Measurements from ENCODE around the gene TMEM95.
"Not testable (repeated sequence)": the region's sequence is repeated elsewhere in the genome, so short reads cannot be mapped to it uniquely, and the experiment has no call there.

TMEM95 gene

GRCh38 chr17:7361906-7362305, 7.0 kb downstream of the TMEM95 start:
- DNase-seq: no peak
- in situ Hi-C loops (cut with MboI; ENCODE audit: low pct_unique_long_range_greater_than_20kb, low sequenced_read_pairs): no loop called here

GRCh38 chr17:7363311-7363710, 8.4 kb downstream of the TMEM95 start:
- no peak for DNase-seq
- in situ Hi-C loops (cut with MboI; ENCODE audit: low pct_unique_long_range_greater_than_20kb, low sequenced_read_pairs): no loop called here

GRCh38 chr17:7365963-7366362, 11.0 kb downstream of the TMEM95 start:
- DNase-seq; in situ Hi-C loops (cut with MboI; ENCODE audit: low pct_unique_long_range_greater_than_20kb, low sequenced_read_pairs): not testable (repeated sequence)

GRCh38 chr17:7367083-7367482, 12.1 kb downstream of the TMEM95 start:
- DNase-seq: no peak
- in situ Hi-C loops (cut with MboI; ENCODE audit: low pct_unique_long_range_greater_than_20kb, low sequenced_read_pairs): no loop called here

- DNase-seq: no peak
- in situ Hi-C loops (cut with MboI; ENCODE audit: low pct_unique_long_range_greater_than_20kb, low sequenced_read_pairs): no loop called here
Measured at GRCh38 chr17:7367918-7368598, 13.1 kb downstream of the TMEM95 start.

- DNase-seq; in situ Hi-C loops (cut with MboI; ENCODE audit: low pct_unique_long_range_greater_than_20kb, low sequenced_read_pairs): not testable (repeated sequence)
Measured at GRCh38 chr17:7368599-7368994, 13.6 kb downstream of the TMEM95 start.

GRCh38 chr17:7369825-7370224, 14.9 kb downstream of the TMEM95 start:
- no peak for DNase-seq
- in situ Hi-C loops (cut with MboI; ENCODE audit: low pct_unique_long_range_greater_than_20kb, low sequenced_read_pairs): no loop called here

- in situ Hi-C loops (cut with MboI; ENCODE audit: low pct_unique_long_range_greater_than_20kb, low sequenced_read_pairs): no loop called here
Measured at GRCh38 chr17:7370853-7371252, 15.9 kb downstream of the TMEM95 start.

GRCh38 chr17:7374353-7374752, 19.4 kb downstream of the TMEM95 start:
- in situ Hi-C loops (cut with MboI; ENCODE audit: low pct_unique_long_range_greater_than_20kb, low sequenced_read_pairs): no loop called here
- DNase-seq: no peak

More at GRCh38 chr17:7370853-7371252, 15.9 kb downstream of the TMEM95 start:
- DNase-seq: no peak

GRCh38 chr17:7379134-7379533, 24.2 kb downstream of the TMEM95 start:
- no peak for DNase-seq
- in situ Hi-C loops (cut with MboI; ENCODE audit: low pct_unique_long_range_greater_than_20kb, low sequenced_read_pairs): no loop called here

GRCh38 chr17:7380321-7380720, 25.4 kb downstream of the TMEM95 start:
- DNase-seq: no peak
- in situ Hi-C loops (cut with MboI; ENCODE audit: low pct_unique_long_range_greater_than_20kb, low sequenced_read_pairs): no loop called here

GRCh38 chr17:7380855-7381683, 26.1 kb downstream of the TMEM95 start, which contains the start of gene TNK1:
TNK1 (plus strand) TSS chr17:7381089; CDS start chr17:7382927, 1,838 bp downstream.
- in situ Hi-C loops (cut with MboI; ENCODE audit: low pct_unique_long_range_greater_than_20kb, low sequenced_read_pairs): no loop called here
- no peak for DNase-seq

GRCh38 chr17:7382901-7383300, 27.9 kb downstream of the TMEM95 start:
- in situ Hi-C loops (cut with MboI; ENCODE audit: low pct_unique_long_range_greater_than_20kb, low sequenced_read_pairs): no loop called here

GRCh38 chr17:7383371-7383741, 28.4 kb downstream of the TMEM95 start:
- no peak for DNase-seq
- in situ Hi-C loops (cut with MboI; ENCODE audit: low pct_unique_long_range_greater_than_20kb, low sequenced_read_pairs): no loop called here

More at GRCh38 chr17:7382901-7383300, 27.9 kb downstream of the TMEM95 start:
- DNase-seq: no peak

GRCh38 chr17:7383742-7384488, 29.0 kb downstream of the TMEM95 start:
- DNase-seq: no peak
- in situ Hi-C loops (cut with MboI; ENCODE audit: low pct_unique_long_range_greater_than_20kb, low sequenced_read_pairs): no loop called here

GRCh38 chr17:7384489-7385081, 29.6 kb downstream of the TMEM95 start:
- DNase-seq: no peak
- in situ Hi-C loops (cut with MboI; ENCODE audit: low pct_unique_long_range_greater_than_20kb, low sequenced_read_pairs): no loop called here

GRCh38 chr17:7388856-7389255, 33.9 kb downstream of the TMEM95 start:
- DNase-seq: no peak
- in situ Hi-C loops (cut with MboI; ENCODE audit: low pct_unique_long_range_greater_than_20kb, low sequenced_read_pairs): no loop called here

- in situ Hi-C loops (cut with MboI; ENCODE audit: low pct_unique_long_range_greater_than_20kb, low sequenced_read_pairs): no loop called here
Measured at GRCh38 chr17:7389924-7390910, 35.3 kb downstream of the TMEM95 start.

More at GRCh38 chr17:7389924-7390910, 35.3 kb downstream of the TMEM95 start:
- DNase-seq: no peak
